ENCODE results near the gene NDUFA13. TPM values are rescaled to one million over a fixed set of nuclear protein-coding genes. Genes with fewer than 3 reads are reported as not detected.

The NDUFA13 gene
- total RNA-seq, 1 experiment from 2014 or later = 489 TPM

DNA sequence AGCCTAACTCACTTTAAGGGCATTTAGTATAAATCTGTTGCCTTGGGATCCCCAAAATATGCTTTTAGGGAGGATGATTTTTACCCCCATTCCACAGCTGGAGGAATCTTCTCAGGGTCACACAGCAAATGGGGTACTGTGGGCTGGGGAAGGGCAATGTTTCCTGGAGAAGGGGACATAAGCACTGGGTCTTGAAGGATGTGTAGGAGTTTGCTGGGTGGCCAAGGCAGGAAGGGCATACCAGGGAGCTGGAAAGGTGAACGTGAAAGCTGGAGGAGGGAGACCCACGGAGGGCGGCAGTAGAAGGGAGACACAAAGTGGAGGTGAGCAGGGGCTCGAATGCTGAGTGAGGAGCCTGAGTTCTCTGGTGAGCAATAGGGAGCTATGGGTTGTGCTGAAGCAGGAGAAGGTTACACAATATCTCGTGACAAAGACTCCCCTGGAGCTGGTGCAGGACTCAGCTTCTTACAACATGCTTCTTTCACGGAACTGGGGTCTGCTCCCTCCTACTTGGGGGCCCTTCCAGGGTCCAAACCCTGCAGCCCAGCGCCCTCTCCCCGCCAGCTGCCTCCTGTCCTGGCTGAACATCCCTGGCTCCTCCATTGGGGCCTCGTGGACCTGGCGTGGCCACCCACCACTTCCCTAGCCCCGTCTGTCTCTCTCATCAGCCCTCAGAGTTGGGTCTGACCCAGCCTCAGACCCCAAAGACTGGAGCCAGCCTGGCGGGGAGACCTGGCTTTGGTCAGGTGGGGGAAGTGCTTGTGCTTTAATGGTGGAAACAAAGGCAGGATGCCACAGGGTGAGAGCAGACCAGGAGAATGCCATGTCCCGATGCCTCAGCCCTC is 33.1 kb downstream of the NDUFA13 start:
- no peak overlapping the region for H2AK5ac ChIP-seq (ENCODE audit: insufficient read length, low read length)
- no CpG with 5 or more reads among the region's 13 CpGs for WGBS (ENCODE audit: extremely low coverage, insufficient read length, low lambda C conversion rate)
- H2BK12ac ChIP-seq (ENCODE audit: insufficient read length, low read depth, low read length) = no peak overlapping the region
- H3K4me2 ChIP-seq (ENCODE audit: insufficient read depth, insufficient read length, low read length) = no peak overlapping the region
- no peaks in the 10 kb centered on the region for H3K79me1 ChIP-seq (ENCODE audit: insufficient read depth, low read depth, low read length, poor library complexity, severe bottlenecking)
- no peak overlapping the region for H2BK20ac ChIP-seq (ENCODE audit: low read depth, low read length, poor library complexity, severe bottlenecking)
- no peaks in the 10 kb centered on the region for H3K9me3 ChIP-seq (ENCODE audit: control insufficient read depth, low read depth, low read length)
- H4K20me1 ChIP-seq (ENCODE audit: control insufficient read depth, insufficient read depth, insufficient read length) = no peaks in the 10 kb centered on the region
- H3K23ac ChIP-seq (ENCODE audit: insufficient read length, low read depth, low read length) = no peak overlapping the region
- no peak overlapping the region for H3K4ac ChIP-seq (ENCODE audit: low read depth, low read length)
- no peak overlapping the region for H3T11ph ChIP-seq (ENCODE audit: low read length)
- H2BK120ac ChIP-seq (ENCODE audit: low read depth, low read length, poor library complexity, severe bottlenecking) = no peak overlapping the region
- H3K36me3 Mint-ChIP-seq (ENCODE audit: insufficient read depth in 1 of 3, low read depth in 3 of 3) = no peaks in the 10 kb centered on the region; a peak in 1 of 7 replicates
- no peak overlapping the region for H4K8ac ChIP-seq (replicated peaks; ENCODE audit: insufficient read length, low read depth, low read length)
- no peak overlapping the region for H3K18ac ChIP-seq (ENCODE audit: insufficient read length, low read depth, low read length)
- no peak overlapping the region for H2BK15ac ChIP-seq (ENCODE audit: low read depth, low read length)
- peaks cover 3% of the 10 kb centered on the region; the same call in 1 of the 2 replicates for H3K27me3 Mint-ChIP-seq (ENCODE audit: low read depth)
- H3K4me1 ChIP-seq (ENCODE audit: insufficient read depth, low read length) = no peaks in the 10 kb centered on the region
- DNase-seq = no peak
- H3K56ac ChIP-seq (ENCODE audit: insufficient read length, low read depth, low read length) = no peak overlapping the region
- H3K23me2 ChIP-seq (ENCODE audit: insufficient read length, low read depth, low read length, poor library complexity, severe bottlenecking) = no peaks in the 10 kb centered on the region
- TF ChIP-seq, protein P1, sequence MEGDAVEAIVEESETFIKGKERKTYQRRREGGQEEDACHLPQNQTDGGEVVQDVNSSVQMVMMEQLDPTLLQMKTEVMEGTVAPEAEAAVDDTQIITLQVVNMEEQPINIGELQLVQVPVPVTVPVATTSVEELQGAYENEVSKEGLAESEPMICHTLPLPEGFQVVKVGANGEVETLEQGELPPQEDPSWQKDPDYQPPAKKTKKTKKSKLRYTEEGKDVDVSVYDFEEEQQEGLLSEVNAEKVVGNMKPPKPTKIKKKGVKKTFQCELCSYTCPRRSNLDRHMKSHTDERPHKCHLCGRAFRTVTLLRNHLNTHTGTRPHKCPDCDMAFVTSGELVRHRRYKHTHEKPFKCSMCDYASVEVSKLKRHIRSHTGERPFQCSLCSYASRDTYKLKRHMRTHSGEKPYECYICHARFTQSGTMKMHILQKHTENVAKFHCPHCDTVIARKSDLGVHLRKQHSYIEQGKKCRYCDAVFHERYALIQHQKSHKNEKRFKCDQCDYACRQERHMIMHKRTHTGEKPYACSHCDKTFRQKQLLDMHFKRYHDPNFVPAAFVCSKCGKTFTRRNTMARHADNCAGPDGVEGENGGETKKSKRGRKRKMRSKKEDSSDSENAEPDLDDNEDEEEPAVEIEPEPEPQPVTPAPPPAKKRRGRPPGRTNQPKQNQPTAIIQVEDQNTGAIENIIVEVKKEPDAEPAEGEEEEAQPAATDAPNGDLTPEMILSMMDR (conservative IDR thresholded peaks at IDR 0.05) = no peak
- no peak overlapping the region for H4K5ac ChIP-seq (ENCODE audit: insufficient read length, low read depth, low read length)
- H3K27me3 ChIP-seq (ENCODE audit: insufficient read depth, low read length) = no peaks in the 10 kb centered on the region
- no peaks in the 10 kb centered on the region for H3K79me2 ChIP-seq (ENCODE audit: insufficient read depth, low read length)
- no peak overlapping the region for H2BK5ac ChIP-seq (ENCODE audit: insufficient read length, low read length)
- peaks cover 0 to 8% of the 10 kb centered on the region in 2 experiments; a peak in 1 of 4 replicates for H3K4me1 Mint-ChIP-seq
- no peak overlapping the region for H3K9ac ChIP-seq (ENCODE audit: extremely low read depth, insufficient read length, low read length)
- H2AFZ ChIP-seq (ENCODE audit: low read length) = no peak overlapping the region
- peak overlapping the region in 2 of 3 experiments; percentile 25 to 52; a peak in 1 of 7 replicates for H3K27ac Mint-ChIP-seq
- H4K91ac ChIP-seq (ENCODE audit: insufficient read length, low read depth, low read length) = no peak overlapping the region
- H3K9me3 Mint-ChIP-seq = no peaks in the 10 kb centered on the region; a peak in 1 of 5 replicates
- no peak overlapping the region for H3K4me3 Mint-ChIP-seq
- no peak overlapping the region for H3K14ac ChIP-seq (ENCODE audit: insufficient read depth, low read length)
- no peak overlapping the region for H3K27ac ChIP-seq (ENCODE audit: insufficient read length, low read depth, low read length)

Data from H9 (cell line).